ENCODE data around the gene ELF4. TPM values are rescaled to one million over a fixed set of nuclear protein-coding genes. Genes with fewer than 3 reads are reported as not detected.

The ELF4 gene
- total RNA-seq, 1 experiment from 2014 or later, result 19.5 TPM

DNA sequence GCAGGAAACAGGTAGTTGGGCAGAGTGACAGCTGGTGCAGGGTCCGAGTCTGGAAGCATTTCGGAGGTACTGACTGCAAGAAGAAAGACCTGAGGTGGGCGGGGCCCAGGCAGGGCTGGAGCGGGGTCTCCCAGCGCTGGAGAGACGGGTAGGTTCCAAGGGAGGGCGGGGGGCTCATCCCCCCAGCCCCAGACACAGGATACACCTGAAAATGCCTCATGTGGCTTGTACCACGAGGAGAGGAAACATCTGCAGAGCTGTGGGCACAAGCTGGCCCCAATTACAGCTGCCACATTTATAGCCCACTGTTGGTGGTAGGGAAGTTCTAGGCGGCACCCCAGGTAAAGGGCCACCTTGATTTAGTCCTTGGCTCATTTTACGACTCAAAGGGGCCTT lies 38.0 kb downstream of the ELF4 start:
- no TSS peak for BruUV-seq (replicated peaks)
- H3K36me3 Mint-ChIP-seq (ENCODE audit: insufficient read depth, unreplicated experiment), result peaks cover 37% of the 10 kb centered on the region
- H3K4me3 Mint-ChIP-seq (ENCODE audit: unreplicated experiment), result no peak overlapping the region
- intact Hi-C loops (cut with micrococcal nuclease), result no loop called here
- TF ChIP-seq, protein P1, sequence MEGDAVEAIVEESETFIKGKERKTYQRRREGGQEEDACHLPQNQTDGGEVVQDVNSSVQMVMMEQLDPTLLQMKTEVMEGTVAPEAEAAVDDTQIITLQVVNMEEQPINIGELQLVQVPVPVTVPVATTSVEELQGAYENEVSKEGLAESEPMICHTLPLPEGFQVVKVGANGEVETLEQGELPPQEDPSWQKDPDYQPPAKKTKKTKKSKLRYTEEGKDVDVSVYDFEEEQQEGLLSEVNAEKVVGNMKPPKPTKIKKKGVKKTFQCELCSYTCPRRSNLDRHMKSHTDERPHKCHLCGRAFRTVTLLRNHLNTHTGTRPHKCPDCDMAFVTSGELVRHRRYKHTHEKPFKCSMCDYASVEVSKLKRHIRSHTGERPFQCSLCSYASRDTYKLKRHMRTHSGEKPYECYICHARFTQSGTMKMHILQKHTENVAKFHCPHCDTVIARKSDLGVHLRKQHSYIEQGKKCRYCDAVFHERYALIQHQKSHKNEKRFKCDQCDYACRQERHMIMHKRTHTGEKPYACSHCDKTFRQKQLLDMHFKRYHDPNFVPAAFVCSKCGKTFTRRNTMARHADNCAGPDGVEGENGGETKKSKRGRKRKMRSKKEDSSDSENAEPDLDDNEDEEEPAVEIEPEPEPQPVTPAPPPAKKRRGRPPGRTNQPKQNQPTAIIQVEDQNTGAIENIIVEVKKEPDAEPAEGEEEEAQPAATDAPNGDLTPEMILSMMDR (IDR thresholded peaks at IDR 0.05; ENCODE audit: unreplicated experiment), result no peak
- ChIA-PET CTCF (interaction anchor here (2.1 kb wide), 1 partner anchor 11 kb away, joined by 8 read pairs; no protein-coding TSS in a partner anchor), POLR2A (no interaction called here)
- no peak overlapping the region for H3K27ac Mint-ChIP-seq (ENCODE audit: low read depth, unreplicated experiment)
- no peaks in the 10 kb centered on the region for H3K9me3 Mint-ChIP-seq (ENCODE audit: unreplicated experiment)
- no peak for DNase-seq (ENCODE audit: unreplicated experiment)
- no peaks in the 10 kb centered on the region for H3K4me1 Mint-ChIP-seq (ENCODE audit: insufficient read depth, unreplicated experiment)
- H3K27me3 Mint-ChIP-seq (ENCODE audit: insufficient read depth, unreplicated experiment), result no peaks in the 10 kb centered on the region

DNA sequence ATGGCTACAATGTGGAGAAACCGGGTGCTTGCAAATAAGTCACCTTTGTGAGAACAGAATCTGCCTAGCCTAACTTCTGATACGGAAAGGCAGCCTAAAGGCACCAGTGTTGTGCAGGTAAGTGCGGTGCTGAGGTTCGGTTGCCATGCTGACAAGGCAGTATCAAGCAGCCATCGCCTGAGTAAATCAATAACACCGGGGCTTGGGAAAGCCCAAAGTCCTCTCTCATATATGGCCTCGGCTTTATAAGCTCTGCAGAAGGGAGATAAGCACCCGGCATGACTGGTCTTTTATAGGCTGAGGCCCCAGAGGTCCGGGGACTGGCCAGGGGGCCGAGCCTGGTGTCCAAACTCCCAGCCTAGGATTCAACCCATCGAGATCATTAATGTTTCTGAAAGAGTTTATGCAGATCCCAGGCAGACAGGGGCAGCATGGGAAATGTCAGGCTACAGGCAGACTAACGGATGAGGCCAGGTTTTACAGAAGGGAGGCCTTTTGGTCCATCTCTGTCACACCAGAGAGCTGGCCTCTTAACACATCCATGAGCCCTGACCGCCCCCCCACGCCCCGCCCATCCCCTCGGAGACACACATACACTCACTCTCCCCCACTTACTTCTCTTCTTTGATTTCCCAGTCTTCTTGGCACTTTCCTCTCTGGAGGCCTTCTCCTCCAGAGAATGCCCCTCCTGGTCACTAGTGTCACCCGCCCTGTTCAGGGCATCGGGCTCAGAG lies 38.5 kb downstream of the ELF4 start:
- no peaks in the 10 kb centered on the region for H3K27me3 Mint-ChIP-seq (ENCODE audit: insufficient read depth, unreplicated experiment)
- no peaks in the 10 kb centered on the region for H3K9me3 Mint-ChIP-seq (ENCODE audit: unreplicated experiment)
- TF ChIP-seq, protein P1 (IDR thresholded peaks at IDR 0.05; ENCODE audit: unreplicated experiment), result no peak
- peaks cover 43% of the 10 kb centered on the region for H3K36me3 Mint-ChIP-seq (ENCODE audit: insufficient read depth, unreplicated experiment)
- no peak for DNase-seq (ENCODE audit: unreplicated experiment)
- no peaks in the 10 kb centered on the region for H3K4me1 Mint-ChIP-seq (ENCODE audit: insufficient read depth, unreplicated experiment)
- POLR2A ChIA-PET, result no interaction called here
- no peak overlapping the region for H3K4me3 Mint-ChIP-seq (ENCODE audit: unreplicated experiment)
- CTCF ChIA-PET, result interaction anchor here (1.0 to 2.1 kb wide), 2 partner anchors 9 to 10 kb away, joined by 4 to 8 read pairs; no protein-coding TSS in a partner anchor
- H3K27ac Mint-ChIP-seq (ENCODE audit: low read depth, unreplicated experiment), result no peak overlapping the region
- BruUV-seq (replicated peaks), result no TSS peak
- intact Hi-C loops (cut with micrococcal nuclease), result no loop called here

DNA sequence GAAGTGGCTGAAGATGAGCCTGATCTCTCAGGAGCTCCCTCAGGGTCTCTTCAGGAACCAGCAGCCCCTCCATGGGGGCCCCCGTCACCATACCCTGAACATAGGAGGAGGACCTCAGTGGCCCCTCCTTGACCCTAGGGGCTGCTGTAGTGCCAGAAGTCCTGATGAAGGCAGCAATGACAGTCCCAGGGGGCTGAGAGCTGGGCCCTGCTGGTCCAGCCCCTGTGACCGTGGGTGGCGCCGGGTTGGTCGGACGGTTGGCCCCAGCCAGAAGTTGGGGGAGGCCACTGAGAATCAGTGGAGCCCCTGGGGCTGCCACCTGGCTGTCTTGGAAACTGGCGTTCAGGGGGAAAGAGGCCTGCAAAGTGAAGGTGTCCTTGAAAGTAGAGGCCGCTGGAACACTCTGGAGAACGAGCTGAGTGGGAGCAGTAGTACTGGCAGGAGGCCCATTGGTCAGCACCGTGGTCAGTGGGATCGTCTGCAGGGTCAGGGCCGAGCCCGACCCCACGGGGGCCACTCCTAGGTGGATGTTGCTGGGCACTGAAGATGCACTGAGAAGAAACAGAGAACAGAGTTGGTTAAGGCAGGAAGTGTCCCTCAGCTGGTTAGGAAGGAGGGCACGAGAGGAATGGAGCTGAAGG lies 43.2 kb downstream of the ELF4 start:
- Mint-ChIP-seq H3K9me3 (ENCODE audit: unreplicated experiment) (no peaks in the 10 kb centered on the region), H3K36me3 (ENCODE audit: insufficient read depth, unreplicated experiment) (peaks cover 48% of the 10 kb centered on the region), H3K27ac (ENCODE audit: low read depth, unreplicated experiment) (no peak overlapping the region)

More for the DNA sequence above, 43.2 kb downstream of the ELF4 start:
- Mint-ChIP-seq H3K27me3 (ENCODE audit: insufficient read depth, unreplicated experiment) (peaks cover 37% of the 10 kb centered on the region), H3K4me1 (ENCODE audit: insufficient read depth, unreplicated experiment) (no peaks in the 10 kb centered on the region), H3K4me3 (ENCODE audit: unreplicated experiment) (no peak overlapping the region)
- TF ChIP-seq, protein P1 (IDR thresholded peaks at IDR 0.05; ENCODE audit: unreplicated experiment), result no peak
- CTCF ChIA-PET, result interaction anchor here (0.6 to 1.7 kb wide), 3 partner anchors 9 to 13 kb away, joined by 3 to 14 read pairs (median 3); no protein-coding TSS in a partner anchor
- intact Hi-C loops (cut with micrococcal nuclease), result no loop called here
- BruUV-seq (replicated peaks), result no TSS peak
- DNase-seq (ENCODE audit: unreplicated experiment), result no peak
- POLR2A ChIA-PET, result no interaction called here
